Spinal cord (tissue), 10 donors: ENCODE measurements around the gene DTHD1. TPM values are rescaled to one million over a fixed set of nuclear protein-coding genes. Genes with fewer than 3 reads are reported as not detected.

Source experiments
- DNase-seq, 6 donors: peaks; one replicate each; pipeline versions ENCODE4 v3.0.0 to v3.0.0-alpha.2; 2013 to 2015; ENCODE audit warnings: low spot score in 6 of 6, low read depth in 4 of 6
- H3K27ac ChIP-seq: one replicate; pipeline ENCODE4 v1.5.1; 2013; ENCODE audit warnings: low read depth, low read length, control low read depth
- H3K27me3 ChIP-seq: one replicate; pipeline ENCODE4 v1.6.1; 2013; ENCODE audit warnings: low read length; ENCODE audit not compliant: control insufficient read depth, insufficient read depth
- H3K36me3 ChIP-seq: one replicate; pipeline ENCODE4 v1.6.1; 2013; ENCODE audit warnings: low read length; ENCODE audit not compliant: control insufficient read depth, insufficient read depth
- H3K4me1 ChIP-seq: one replicate; pipeline ENCODE4 v1.6.1; 2013; ENCODE audit warnings: low read length; ENCODE audit not compliant: control insufficient read depth, insufficient read depth
- H3K4me3 ChIP-seq: one replicate; pipeline ENCODE4 v1.5.1; 2013; ENCODE audit warnings: low read depth, low read length, control low read depth
- H3K9me3 ChIP-seq: one replicate; pipeline ENCODE4 v1.6.1; 2013; ENCODE audit warnings: low read length; ENCODE audit not compliant: control insufficient read depth, insufficient read depth
- WGBS: methylation state at CpG from one replicate; pipeline ENCODE4 v1.1.5; 2013; ENCODE audit warnings: missing lambda C conversion rate; ENCODE audit not compliant: insufficient coverage; 5-methylcytosine and 5-hydroxymethylcytosine counted together
- polyA plus RNA-seq, 2 donors: library from polyadenylated mRNA; unstranded; fragments of 120-200 nt; gene quantifications; one replicate each; pipeline ENCODE4 v1.2.1, GENCODE V29; 2013; ENCODE audit not compliant: insufficient read length in 2 of 2
- total RNA-seq, 2 donors: library from RNA; depleted of rRNA in 1 of 2; stranded (reverse); fragments of 120-200 nt in 1 of 2; fragments of >200 nt in 1 of 2; gene quantifications; one replicate each; pipeline versions ENCODE4 v1.2.3 to v1.2.4, GENCODE V29; 2013 to 2014
- donor health status: healthy.

DTHD1 gene
- total and polyA plus RNA-seq, 4 donors, result 5.1 to 13.2 (median 7.7) TPM

- H3K4me3 ChIP-seq, result no peak overlapping the region
- no peak overlapping the region for H3K27ac ChIP-seq
- H3K27me3 ChIP-seq, result no peaks in the 10 kb centered on the region
- DNase-seq, result no peak
- no peaks in the 10 kb centered on the region for H3K4me1 ChIP-seq
- H3K36me3 ChIP-seq, result no peaks in the 10 kb centered on the region
- no peaks in the 10 kb centered on the region for H3K9me3 ChIP-seq
- WGBS, result no CpG with 5 or more reads among the region's 2 CpGs
Observed at GRCh38 chr4:36323816-36324419, 42.5 kb downstream of the DTHD1 start.

GRCh38 chr4:36324808-36325207, 43.4 kb downstream of the DTHD1 start:
- no peaks in the 10 kb centered on the region for H3K4me1 ChIP-seq
- no peaks in the 10 kb centered on the region for H3K9me3 ChIP-seq
- no peak overlapping the region for H3K4me3 ChIP-seq
- H3K27ac ChIP-seq, result no peak overlapping the region
- H3K36me3 ChIP-seq, result no peaks in the 10 kb centered on the region
- 94% methylated on average over 4 of the region's 4 CpGs for WGBS
- no peaks in the 10 kb centered on the region for H3K27me3 ChIP-seq
- DNase-seq, result no peak

- no peak for DNase-seq
- H3K27me3 ChIP-seq, result no peaks in the 10 kb centered on the region
- H3K27ac ChIP-seq, result no peak overlapping the region
- no peaks in the 10 kb centered on the region for H3K9me3 ChIP-seq
- WGBS, result 57% methylated on average over 1 of the region's 1 CpG
- no peak overlapping the region for H3K4me3 ChIP-seq
- no peaks in the 10 kb centered on the region for H3K36me3 ChIP-seq
- no peaks in the 10 kb centered on the region for H3K4me1 ChIP-seq
Observed at GRCh38 chr4:36325499-36325898, 44.1 kb downstream of the DTHD1 start.

GRCh38 chr4:36325926-36326325, 44.5 kb downstream of the DTHD1 start:
- no peak for DNase-seq
- Histone ChIP-seq H3K4me3 (no peak overlapping the region), H3K27ac (no peak overlapping the region), H3K9me3 (no peaks in the 10 kb centered on the region), H3K36me3 (no peaks in the 10 kb centered on the region), H3K27me3 (no peaks in the 10 kb centered on the region), H3K4me1 (no peaks in the 10 kb centered on the region)
- WGBS, result 94% methylated on average over 2 of the region's 3 CpGs

- 91% methylated on average over 3 of the region's 4 CpGs for WGBS
- Histone ChIP-seq H3K27ac (no peak overlapping the region), H3K27me3 (no peaks in the 10 kb centered on the region), H3K9me3 (no peaks in the 10 kb centered on the region), H3K4me1 (no peaks in the 10 kb centered on the region), H3K36me3 (no peaks in the 10 kb centered on the region), H3K4me3 (no peak overlapping the region)
- DNase-seq, result peak in 1 of 6 donors; percentile 77
Observed at GRCh38 chr4:36326476-36327029, 45.1 kb downstream of the DTHD1 start.

- no peaks in the 10 kb centered on the region for H3K36me3 ChIP-seq
- H3K4me3 ChIP-seq, result no peak overlapping the region
- H3K9me3 ChIP-seq, result no peaks in the 10 kb centered on the region
- H3K27ac ChIP-seq, result no peak overlapping the region
- WGBS, result 59% methylated on average over 2 of the region's 5 CpGs
- DNase-seq, result peak in 1 of 6 donors; percentile 43
- H3K4me1 ChIP-seq, result no peaks in the 10 kb centered on the region
- no peaks in the 10 kb centered on the region for H3K27me3 ChIP-seq
Observed at GRCh38 chr4:36327400-36327799, 46.0 kb downstream of the DTHD1 start.

- Histone ChIP-seq H3K36me3 (no peaks in the 10 kb centered on the region), H3K27ac (no peak overlapping the region)
- no CpG with 5 or more reads among the region's 9 CpGs for WGBS
Observed at GRCh38 chr4:36328130-36328529, 46.7 kb downstream of the DTHD1 start.

GRCh38 chr4:36329228-36329627, 47.8 kb downstream of the DTHD1 start:
- H3K27ac ChIP-seq, result no peak overlapping the region
- no peaks in the 10 kb centered on the region for H3K4me1 ChIP-seq
- H3K4me3 ChIP-seq, result no peak overlapping the region
- H3K9me3 ChIP-seq, result no peaks in the 10 kb centered on the region
- H3K27me3 ChIP-seq, result no peaks in the 10 kb centered on the region
- whole genome bisulfite sequencing, result 60% methylated on average over 1 of the region's 2 CpGs
- no peak for DNase-seq
- no peaks in the 10 kb centered on the region for H3K36me3 ChIP-seq

More at GRCh38 chr4:36328130-36328529, 46.7 kb downstream of the DTHD1 start:
- Histone ChIP-seq H3K4me3 (no peak overlapping the region), H3K27me3 (no peaks in the 10 kb centered on the region), H3K4me1 (no peaks in the 10 kb centered on the region), H3K9me3 (no peaks in the 10 kb centered on the region)
- DNase-seq, result no peak

- Histone ChIP-seq H3K36me3 (no peaks in the 10 kb centered on the region), H3K4me1 (no peaks in the 10 kb centered on the region), H3K27me3 (no peaks in the 10 kb centered on the region), H3K9me3 (no peaks in the 10 kb centered on the region), H3K4me3 (no peak overlapping the region), H3K27ac (no peak overlapping the region)
- no peak for DNase-seq
- WGBS, result no CpG with 5 or more reads among the region's 1 CpG
Observed at GRCh38 chr4:36330796-36331195, 49.4 kb downstream of the DTHD1 start.

GRCh38 chr4:36332023-36332781, 50.8 kb downstream of the DTHD1 start:
- Histone ChIP-seq H3K4me1 (no peaks in the 10 kb centered on the region), H3K4me3 (no peak overlapping the region), H3K27ac (no peak overlapping the region), H3K9me3 (no peaks in the 10 kb centered on the region), H3K36me3 (no peaks in the 10 kb centered on the region), H3K27me3 (no peaks in the 10 kb centered on the region)
- no peak for DNase-seq
- WGBS, result 65% methylated on average over 3 of the region's 7 CpGs
